Suprapubic skin (tissue), 4 donors: ENCODE results near the gene ZC3H7B.

Experiments
- CTCF ChIP-seq, 2 donors: fragments of 200-600 bp in 1 of 2; fragments of 450-650 bp in 1 of 2; sonication (generic) in 1 of 2; IDR thresholded peaks; one replicate each; pipeline ENCODE4 v1.5.1; 2016 to 2019; ENCODE audit warnings: antibody characterized with exemption in 2 of 2, mild to moderate bottlenecking in 1 of 2, moderate library complexity in 1 of 2
- POLR2A ChIP-seq, 2 donors: fragments of 450-650 bp; IDR thresholded peaks; one replicate each; pipeline ENCODE4 v1.6.1; 2017; ENCODE audit warnings: antibody characterized with exemption in 2 of 2, mild to moderate bottlenecking in 2 of 2, moderate library complexity in 2 of 2
- POLR2AphosphoS5 ChIP-seq, 3 donors: sonication (generic); formaldehyde crosslinking; IDR thresholded peaks; one replicate each; pipeline ENCODE4 v1.6.1; 2017; ENCODE audit warnings: antibody characterized with exemption in 3 of 3

- TF ChIP-seq CTCF (IDR thresholded peaks at IDR 0.05) (no peak), POLR2A (IDR thresholded peaks at IDR 0.05) (no peak), POLR2AphosphoS5 (IDR thresholded peaks at IDR 0.05) (peak in 1 of 3 donors; percentile 35)
Measured at GRCh38 chr22:41285441-41285819, 15.9 kb upstream of the ZC3H7B start.
